ENCODE data around the gene GAB1.

DNA sequence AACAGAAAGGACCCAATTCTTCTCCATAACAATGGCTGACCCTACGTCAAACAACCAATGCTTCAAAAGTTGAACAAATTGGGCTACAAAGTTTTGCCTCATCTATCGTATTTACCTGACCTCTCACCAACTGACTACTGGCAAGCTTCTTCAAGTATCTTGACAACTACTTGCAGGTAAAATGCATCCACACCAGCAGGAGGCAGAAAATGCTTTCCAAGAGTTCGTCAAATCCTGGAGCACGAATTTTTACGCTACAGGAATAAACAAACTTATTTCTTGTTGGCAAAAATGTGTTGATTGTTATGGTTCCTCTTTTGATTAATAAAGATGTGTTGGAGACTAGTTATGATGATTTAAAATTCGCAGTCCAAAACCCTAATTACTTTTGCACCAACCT is 6.7 kb upstream of the GAB1 start:
- TF ChIP-seq, protein P1, sequence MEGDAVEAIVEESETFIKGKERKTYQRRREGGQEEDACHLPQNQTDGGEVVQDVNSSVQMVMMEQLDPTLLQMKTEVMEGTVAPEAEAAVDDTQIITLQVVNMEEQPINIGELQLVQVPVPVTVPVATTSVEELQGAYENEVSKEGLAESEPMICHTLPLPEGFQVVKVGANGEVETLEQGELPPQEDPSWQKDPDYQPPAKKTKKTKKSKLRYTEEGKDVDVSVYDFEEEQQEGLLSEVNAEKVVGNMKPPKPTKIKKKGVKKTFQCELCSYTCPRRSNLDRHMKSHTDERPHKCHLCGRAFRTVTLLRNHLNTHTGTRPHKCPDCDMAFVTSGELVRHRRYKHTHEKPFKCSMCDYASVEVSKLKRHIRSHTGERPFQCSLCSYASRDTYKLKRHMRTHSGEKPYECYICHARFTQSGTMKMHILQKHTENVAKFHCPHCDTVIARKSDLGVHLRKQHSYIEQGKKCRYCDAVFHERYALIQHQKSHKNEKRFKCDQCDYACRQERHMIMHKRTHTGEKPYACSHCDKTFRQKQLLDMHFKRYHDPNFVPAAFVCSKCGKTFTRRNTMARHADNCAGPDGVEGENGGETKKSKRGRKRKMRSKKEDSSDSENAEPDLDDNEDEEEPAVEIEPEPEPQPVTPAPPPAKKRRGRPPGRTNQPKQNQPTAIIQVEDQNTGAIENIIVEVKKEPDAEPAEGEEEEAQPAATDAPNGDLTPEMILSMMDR (IDR thresholded peaks at IDR 0.05): no peak
- no peak for TF ChIP-seq POLR2A (IDR thresholded peaks at IDR 0.05)
